Muscle layer of colon (tissue), 2 donors: ENCODE data around the gene CACTIN.

Experiments used
- H3K27ac ChIP-seq: one replicate; pipeline ENCODE4 v1.7.0; 2013; ENCODE audit warnings: low read depth, mild to moderate bottlenecking, low read length, moderate library complexity
- H3K27me3 ChIP-seq, 2 donors: one replicate each; pipeline ENCODE4 v1.7.0; 2013; ENCODE audit warnings: low read length in 2 of 2, mild to moderate bottlenecking in 2 of 2; ENCODE audit not compliant: insufficient read depth in 2 of 2, control insufficient read depth in 1 of 2
- H3K36me3 ChIP-seq: one replicate; pipeline ENCODE4 v1.7.0; 2013; ENCODE audit warnings: mild to moderate bottlenecking, low read length; ENCODE audit not compliant: insufficient read depth
- H3K4me1 ChIP-seq: one replicate; pipeline ENCODE4 v1.7.0; 2013; ENCODE audit warnings: mild to moderate bottlenecking, low read length; ENCODE audit not compliant: insufficient read depth
- H3K4me3 ChIP-seq, 2 donors: one replicate each; pipeline ENCODE4 v1.7.0; 2013; ENCODE audit warnings: low read length in 2 of 2, low read depth in 1 of 2, mild to moderate bottlenecking in 1 of 2, moderate library complexity in 1 of 2
- H3K9ac ChIP-seq: one replicate; pipeline ENCODE4 v1.7.0; 2013; ENCODE audit warnings: low read length
- H3K9me3 ChIP-seq: one replicate; pipeline ENCODE4 v1.7.0; 2013; ENCODE audit warnings: mild to moderate bottlenecking, low read length
- donor health status: abdominal sarcoma.
- donor health status: Adenocarcinoma of cecum.

CACTIN gene

DNA sequence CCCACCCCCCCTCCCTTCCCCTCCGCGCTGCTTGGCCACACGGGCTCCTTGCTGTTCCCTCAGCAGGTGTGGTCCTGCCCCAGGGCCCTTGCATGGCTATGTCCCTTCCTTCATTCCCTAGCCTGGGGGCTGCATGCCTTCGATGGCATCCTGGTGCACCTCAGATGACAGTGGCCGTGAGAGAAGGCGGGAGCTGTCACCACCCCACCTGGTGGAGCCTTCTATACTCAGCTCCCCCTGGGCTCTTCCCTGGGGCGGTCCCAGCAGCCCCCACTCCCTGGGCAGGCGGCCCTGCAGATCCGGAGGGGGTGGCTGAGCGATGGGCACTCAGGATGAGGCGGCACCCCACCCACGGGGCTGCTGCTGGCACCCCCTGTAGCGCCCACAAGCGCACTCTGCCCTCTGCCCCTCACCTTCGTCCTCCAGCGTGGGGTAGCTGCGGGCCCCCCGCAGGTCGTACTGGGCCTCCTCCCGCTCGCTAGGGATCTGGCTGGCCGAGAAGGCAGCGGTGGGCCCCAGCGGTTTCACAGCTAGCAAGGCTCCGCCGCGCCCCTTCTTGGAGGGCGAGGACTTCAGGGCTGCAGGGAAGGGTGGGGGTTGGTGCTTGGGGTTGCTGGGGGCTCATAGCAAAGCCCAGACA lies 17.2 kb upstream of the CACTIN start:
- H3K9me3 ChIP-seq = no peaks in the 10 kb centered on the region
- no peak overlapping the region for H3K9ac ChIP-seq
- no peak overlapping the region for H3K4me3 ChIP-seq
- peaks cover 6% of the 10 kb centered on the region for H3K4me1 ChIP-seq
- no peak overlapping the region for H3K27ac ChIP-seq
- no peaks in the 10 kb centered on the region for H3K27me3 ChIP-seq
- peaks cover 61% of the 10 kb centered on the region for H3K36me3 ChIP-seq

DNA sequence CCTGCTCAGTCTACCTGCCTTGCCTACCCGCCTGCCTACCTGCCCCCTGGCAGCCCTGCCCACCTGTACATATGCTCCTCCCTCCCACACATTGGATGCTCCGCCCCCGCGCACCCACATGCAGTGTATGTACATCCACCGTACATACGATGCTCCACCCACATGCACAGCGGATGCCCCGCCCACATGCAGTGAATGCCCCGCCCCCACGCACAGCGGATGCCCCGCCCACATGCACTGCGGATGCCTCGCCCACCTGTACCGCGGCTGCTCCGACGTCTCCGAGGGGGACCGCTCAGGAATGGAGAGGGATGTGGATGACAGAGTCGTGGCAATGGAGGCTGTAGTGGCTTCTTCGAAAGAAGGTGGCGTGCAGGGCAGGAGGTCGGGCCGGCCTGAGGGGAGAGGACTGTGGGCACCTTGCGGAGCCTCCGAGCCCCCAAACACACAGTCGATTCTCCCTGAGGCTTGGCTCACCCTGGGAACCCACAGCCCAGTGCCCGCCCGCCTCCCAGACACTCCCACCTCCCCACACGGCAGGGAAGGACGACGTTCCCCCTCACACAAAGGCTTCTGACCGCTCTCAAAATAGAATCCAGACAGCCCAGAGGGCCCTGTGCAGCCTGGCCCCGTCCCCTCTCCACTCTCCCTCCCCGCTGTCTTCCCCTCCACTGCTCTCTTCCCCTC lies 16.5 kb upstream of the CACTIN start:
- Histone ChIP-seq H3K4me1 (peaks cover 6% of the 10 kb centered on the region), H3K27me3 (no peaks in the 10 kb centered on the region), H3K9ac (no peak overlapping the region), H3K27ac (no peak overlapping the region), H3K36me3 (peaks cover 67% of the 10 kb centered on the region), H3K9me3 (no peaks in the 10 kb centered on the region), H3K4me3 (no peak overlapping the region)

DNA sequence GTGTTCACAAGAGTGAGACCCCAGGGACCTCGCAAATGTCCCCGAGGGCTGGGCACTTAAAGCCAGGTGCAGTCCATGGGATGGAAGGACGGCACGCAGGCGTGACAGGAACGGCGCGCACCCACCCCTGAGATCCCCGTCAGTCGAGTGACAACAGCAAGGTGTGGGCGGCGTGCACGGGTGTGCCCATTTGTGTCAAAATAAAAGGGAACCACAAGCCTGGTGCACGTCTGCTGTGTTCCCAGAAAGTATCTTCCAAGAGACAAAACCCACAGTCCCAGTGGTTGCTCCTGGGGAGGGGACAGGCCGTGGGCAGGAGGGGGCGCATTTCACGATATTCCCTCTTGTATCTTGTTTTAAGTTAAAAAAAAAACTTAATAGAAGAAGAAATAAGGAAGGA lies 15.7 kb upstream of the CACTIN start:
- peaks cover 6% of the 10 kb centered on the region for H3K4me1 ChIP-seq
- H3K9me3 ChIP-seq = no peaks in the 10 kb centered on the region
- H3K27ac ChIP-seq = no peak overlapping the region
- H3K36me3 ChIP-seq = peaks cover 67% of the 10 kb centered on the region
- no peak overlapping the region for H3K4me3 ChIP-seq
- no peaks in the 10 kb centered on the region for H3K27me3 ChIP-seq
- no peak overlapping the region for H3K9ac ChIP-seq

DNA sequence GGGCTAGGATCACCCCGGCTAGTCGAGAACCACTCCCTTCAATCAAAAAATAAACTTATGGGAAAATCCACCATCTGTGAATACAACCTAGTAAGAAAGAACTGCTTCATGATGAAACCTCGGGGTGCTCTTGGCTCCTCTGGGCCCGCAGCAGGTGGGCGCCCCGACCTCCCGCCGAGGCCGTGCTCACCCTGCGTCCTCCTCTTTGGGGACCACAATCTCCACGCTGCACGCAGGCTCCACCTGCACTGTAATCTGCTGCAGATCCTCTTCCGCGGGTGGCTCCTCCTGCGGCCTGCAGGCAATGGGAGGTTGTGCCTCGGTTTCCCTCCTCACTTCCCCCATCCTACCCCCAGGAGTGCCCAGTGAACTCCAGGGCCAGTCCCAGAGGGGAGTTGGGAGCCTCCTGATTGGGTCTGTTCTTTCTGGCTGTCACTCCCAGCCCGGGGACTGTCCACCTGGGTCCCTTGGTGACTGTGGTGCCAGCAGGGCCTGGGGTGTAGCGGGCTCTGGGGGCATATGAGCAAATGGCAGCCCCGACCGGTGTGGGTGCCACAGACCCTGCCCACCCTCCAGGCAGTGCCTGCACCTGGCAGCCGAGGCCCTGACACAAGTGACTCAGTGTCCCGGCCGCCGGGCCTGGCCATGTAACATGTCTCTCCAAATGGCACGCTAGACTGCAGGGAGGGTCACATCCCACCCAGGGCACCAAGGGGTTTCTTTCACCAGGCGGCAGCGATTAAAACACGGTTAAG lies 15.1 kb upstream of the CACTIN start:
- Histone ChIP-seq H3K27ac (no peak overlapping the region), H3K9ac (no peak overlapping the region), H3K4me3 (no peak overlapping the region), H3K4me1 (peaks cover 6% of the 10 kb centered on the region), H3K27me3 (no peaks in the 10 kb centered on the region), H3K9me3 (no peaks in the 10 kb centered on the region), H3K36me3 (peaks cover 65% of the 10 kb centered on the region)

DNA sequence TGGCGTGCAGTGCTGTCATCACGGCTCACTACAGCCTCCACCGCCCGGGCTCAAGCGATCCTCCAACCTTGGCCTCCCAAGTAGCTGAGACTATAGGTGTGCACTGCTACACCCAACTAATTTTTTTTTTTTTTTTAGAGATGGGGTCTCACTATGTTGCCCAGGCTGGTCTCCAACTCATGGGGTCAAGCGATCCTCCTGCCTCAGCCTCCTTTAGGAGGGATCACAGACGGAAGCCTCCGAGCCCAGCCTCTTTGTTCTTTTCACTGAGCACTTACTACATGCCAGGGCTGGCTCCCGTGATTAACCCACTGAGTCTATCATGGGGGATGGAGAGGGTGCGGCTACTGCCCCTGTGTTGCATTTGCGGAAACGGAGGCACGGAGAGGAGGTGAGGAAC lies 12.9 kb upstream of the CACTIN start:
- Histone ChIP-seq H3K4me1 (peaks cover 2% of the 10 kb centered on the region), H3K27me3 (no peaks in the 10 kb centered on the region), H3K4me3 (no peak overlapping the region), H3K36me3 (peaks cover 43% of the 10 kb centered on the region), H3K9ac (no peak overlapping the region), H3K27ac (no peak overlapping the region), H3K9me3 (no peaks in the 10 kb centered on the region)

DNA sequence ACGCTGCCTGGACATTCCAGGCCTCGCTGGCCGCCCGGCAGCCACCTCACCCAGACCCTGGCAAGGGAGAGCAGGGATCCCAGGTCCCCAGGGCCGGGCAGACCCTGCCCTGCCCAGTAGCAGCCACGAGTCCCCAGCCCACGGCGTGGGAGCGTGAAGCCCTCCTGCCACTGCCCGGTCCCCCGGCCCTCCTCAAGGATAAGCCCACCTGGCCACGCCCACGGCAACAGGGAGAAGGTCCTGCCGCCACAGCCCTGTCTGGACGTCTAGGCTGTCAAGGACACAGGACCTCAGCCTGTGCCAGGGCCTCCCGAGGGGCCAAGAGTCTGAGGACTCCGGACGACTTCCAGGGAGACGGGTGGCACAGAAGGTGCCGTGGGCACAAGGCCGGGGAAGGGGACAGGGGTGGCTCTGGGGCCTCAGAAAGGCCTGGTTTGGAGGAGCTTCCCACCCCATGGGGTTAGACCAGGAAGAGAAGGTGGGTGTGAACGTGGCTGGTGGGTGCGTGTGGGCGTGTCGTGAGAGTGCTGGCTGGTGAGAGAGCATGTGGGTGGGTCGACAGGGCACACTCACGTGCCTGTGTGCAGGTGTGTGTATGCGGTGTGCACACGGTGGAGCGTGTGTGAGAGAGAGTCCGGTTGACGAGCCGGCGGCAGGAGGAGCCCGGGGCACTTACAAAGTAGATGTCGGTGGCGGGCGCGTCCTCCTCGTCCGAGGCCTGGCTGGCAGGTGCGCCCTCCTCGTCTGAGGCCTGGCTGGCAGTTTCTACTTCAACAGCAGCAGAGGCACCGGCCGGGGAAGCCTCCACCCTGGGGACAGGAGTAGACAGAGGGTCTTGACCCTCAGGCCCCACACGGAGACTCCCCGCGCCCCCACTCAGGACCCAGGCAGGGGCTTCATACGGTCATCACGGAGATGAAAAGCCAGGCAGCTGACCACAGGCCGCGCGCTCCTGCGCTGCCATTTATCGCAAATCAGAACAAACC lies 11.9 kb upstream of the CACTIN start:
- Histone ChIP-seq H3K36me3 (peaks cover 39% of the 10 kb centered on the region), H3K9me3 (no peaks in the 10 kb centered on the region), H3K4me1 (no peaks in the 10 kb centered on the region), H3K27ac (no peak overlapping the region), H3K9ac (no peak overlapping the region), H3K27me3 (no peaks in the 10 kb centered on the region), H3K4me3 (no peak overlapping the region)

DNA sequence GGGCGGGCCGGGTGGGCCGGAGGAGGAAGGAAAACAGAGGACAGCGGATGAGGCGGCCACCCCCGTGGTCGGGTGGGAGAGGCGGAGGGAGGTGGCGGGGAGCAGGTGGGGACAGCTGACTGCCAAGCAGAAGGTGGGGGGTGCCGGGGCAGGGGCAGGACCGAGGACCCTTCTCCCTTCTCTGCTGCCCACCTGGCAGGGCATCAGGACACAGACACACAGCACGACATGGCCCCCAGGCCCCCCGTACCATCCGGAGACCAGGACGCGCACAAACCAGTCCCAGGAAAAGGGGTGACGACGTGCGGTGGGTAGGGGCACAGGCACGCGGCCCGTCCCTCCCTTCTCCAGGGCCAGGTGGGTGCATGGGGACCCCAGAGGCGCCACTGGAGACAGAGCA lies 11.0 kb upstream of the CACTIN start:
- H3K27me3 ChIP-seq = no peaks in the 10 kb centered on the region
- H3K9me3 ChIP-seq = no peaks in the 10 kb centered on the region
- H3K36me3 ChIP-seq = peaks cover 34% of the 10 kb centered on the region
- H3K4me3 ChIP-seq = no peak overlapping the region
- H3K4me1 ChIP-seq = no peaks in the 10 kb centered on the region
- H3K27ac ChIP-seq = no peak overlapping the region
- H3K9ac ChIP-seq = no peak overlapping the region

DNA sequence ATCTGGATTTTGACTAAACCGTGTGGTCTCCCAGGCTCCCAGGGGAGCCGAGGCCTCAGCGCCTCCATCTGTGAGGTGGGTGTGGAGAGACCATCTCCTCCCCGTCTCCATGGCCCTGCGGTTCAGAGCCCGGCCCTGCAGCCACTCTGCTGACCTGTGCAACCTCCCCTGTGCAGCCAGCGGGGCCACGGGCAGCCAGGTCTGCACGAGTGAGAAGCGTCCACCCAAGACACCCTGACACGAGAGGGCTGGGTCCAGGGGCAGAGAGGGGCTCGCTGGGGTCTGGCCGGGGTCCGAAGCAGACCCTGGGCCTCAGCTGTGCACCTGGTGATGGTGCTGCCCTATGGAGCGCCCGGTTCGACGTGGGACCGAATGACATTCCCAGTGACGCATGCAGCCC lies 10.4 kb upstream of the CACTIN start:
- Histone ChIP-seq H3K36me3 (peaks cover 28% of the 10 kb centered on the region), H3K9ac (no peak overlapping the region), H3K4me1 (no peaks in the 10 kb centered on the region), H3K9me3 (no peaks in the 10 kb centered on the region), H3K27me3 (no peaks in the 10 kb centered on the region), H3K27ac (no peak overlapping the region), H3K4me3 (no peak overlapping the region)

DNA sequence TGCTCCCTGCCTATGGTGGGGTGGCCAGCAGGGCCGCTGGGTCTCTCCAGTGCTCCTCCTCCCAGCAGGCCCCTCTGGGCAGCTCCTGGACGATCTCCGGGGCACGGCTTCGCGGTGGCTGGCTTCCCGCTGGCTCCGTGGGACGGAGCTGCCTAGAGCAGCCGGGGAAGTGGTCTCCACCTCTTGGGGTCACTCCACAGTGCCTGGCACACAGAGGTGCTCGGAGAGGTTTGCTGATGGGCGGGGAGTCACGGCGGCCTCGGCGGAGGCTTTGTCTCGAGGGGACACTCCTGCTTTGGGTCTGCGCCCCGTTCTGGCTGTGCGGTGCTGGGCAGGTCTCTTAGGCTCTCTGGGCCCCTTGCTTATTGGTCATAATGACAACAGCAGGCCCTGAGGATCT lies 9.9 kb upstream of the CACTIN start:
- Histone ChIP-seq H3K4me1 (no peaks in the 10 kb centered on the region), H3K27ac (no peak overlapping the region), H3K9ac (no peak overlapping the region), H3K36me3 (peaks cover 28% of the 10 kb centered on the region), H3K4me3 (no peak overlapping the region), H3K27me3 (no peaks in the 10 kb centered on the region), H3K9me3 (no peaks in the 10 kb centered on the region)

DNA sequence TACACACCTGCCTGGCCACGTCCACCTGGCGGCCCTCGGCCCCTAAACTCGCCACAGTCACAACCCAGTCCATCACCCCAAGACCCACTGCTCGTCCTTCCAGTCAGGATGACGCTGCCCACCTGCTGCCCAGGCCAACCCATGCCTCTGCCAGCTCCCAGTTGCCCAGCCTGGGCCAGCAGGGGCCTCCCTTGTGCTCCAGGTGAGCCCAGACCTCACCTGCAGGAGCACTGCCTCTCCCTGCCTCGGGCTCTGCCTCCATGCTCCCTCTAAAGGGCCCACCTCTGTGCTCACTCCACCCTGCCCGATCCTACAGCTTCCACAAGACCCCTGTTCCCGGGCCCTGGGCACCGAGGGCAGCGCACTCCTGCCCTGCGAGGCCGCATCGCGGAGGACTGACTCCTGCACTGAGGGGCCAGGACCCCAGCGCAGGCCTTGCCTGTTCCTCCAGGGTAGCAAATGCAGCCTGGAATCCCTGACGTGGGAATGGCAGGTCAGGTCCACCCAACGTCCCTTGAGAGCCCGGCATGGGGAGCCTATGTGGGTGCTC lies 8.0 kb upstream of the CACTIN start:
- H3K27ac ChIP-seq = no peak overlapping the region
- no peak overlapping the region for H3K4me3 ChIP-seq
- peaks cover 23% of the 10 kb centered on the region for H3K36me3 ChIP-seq
- no peaks in the 10 kb centered on the region for H3K27me3 ChIP-seq
- no peaks in the 10 kb centered on the region for H3K4me1 ChIP-seq
- no peaks in the 10 kb centered on the region for H3K9me3 ChIP-seq
- H3K9ac ChIP-seq = no peak overlapping the region

DNA sequence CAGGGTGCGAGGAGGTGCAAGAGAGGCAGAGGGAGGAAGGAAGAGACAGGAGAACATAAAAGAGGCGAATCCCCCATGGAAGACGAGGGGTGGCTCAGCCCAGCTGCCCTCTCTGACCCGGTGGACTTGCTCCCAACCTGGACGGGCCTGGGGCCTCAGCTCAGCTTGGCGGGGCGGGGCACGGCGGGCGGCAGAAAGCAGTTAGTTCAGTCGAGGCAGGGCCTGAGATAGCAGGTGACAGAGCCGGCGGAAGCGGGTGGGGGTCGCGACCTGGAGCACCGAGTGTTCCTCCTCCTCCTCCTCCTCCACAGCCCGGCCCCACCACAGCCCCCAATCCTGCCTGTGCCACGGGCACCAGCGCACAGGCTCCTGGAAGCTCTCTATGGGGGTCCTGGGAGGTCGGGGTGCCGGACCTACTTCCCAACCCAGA lies 7.0 kb upstream of the CACTIN start:
- H3K36me3 ChIP-seq = peaks cover 13% of the 10 kb centered on the region
- no peaks in the 10 kb centered on the region for H3K9me3 ChIP-seq
- no peaks in the 10 kb centered on the region for H3K4me1 ChIP-seq
- no peak overlapping the region for H3K27ac ChIP-seq
- no peak overlapping the region for H3K9ac ChIP-seq
- H3K27me3 ChIP-seq = no peaks in the 10 kb centered on the region
- no peak overlapping the region for H3K4me3 ChIP-seq
